H9 (cell line): Measurements from ENCODE around the gene SPSB3. TPM values are rescaled to one million over a fixed set of nuclear protein-coding genes. Genes with fewer than 3 reads are reported as not detected.

Source experiments
- DNase-seq: peaks from one replicate; pipeline ENCODE4 v3.0.0-alpha.2; 2017
- H2AFZ ChIP-seq: one replicate; pipeline ENCODE4 v1.6.1; 2013; ENCODE audit warnings: mild to moderate bottlenecking, low read length, control low read depth, moderate library complexity
- H2AK5ac ChIP-seq: 2 replicates; pipeline ENCODE4 v1.6.1; 2013; ENCODE audit warnings: low read length, control low read depth, mixed read lengths; ENCODE audit not compliant: insufficient read length
- H2BK120ac ChIP-seq: one replicate; pipeline ENCODE4 v1.6.1; 2013; ENCODE audit warnings: low read depth, mild to moderate bottlenecking, low read length, control low read depth, inconsistent platforms; ENCODE audit not compliant: poor library complexity, severe bottlenecking
- H2BK12ac ChIP-seq: 2 replicates; pipeline ENCODE4 v1.6.1; 2013; ENCODE audit warnings: low read length, control low read depth, mixed read lengths, low read depth; ENCODE audit not compliant: insufficient read length
- H2BK15ac ChIP-seq: 2 replicates; pipeline ENCODE4 v1.6.1; 2013; ENCODE audit warnings: low read depth, low read length, control low read depth
- H2BK20ac ChIP-seq: one replicate; pipeline ENCODE4 v1.6.1; 2013; ENCODE audit warnings: low read depth, mild to moderate bottlenecking, low read length, control low read depth, inconsistent platforms; ENCODE audit not compliant: poor library complexity, severe bottlenecking
- H2BK5ac ChIP-seq: 2 replicates; pipeline ENCODE4 v1.6.1; 2013; ENCODE audit warnings: low read length, control low read depth, mixed read lengths; ENCODE audit not compliant: insufficient read length
- H3K14ac ChIP-seq: 2 replicates; pipeline ENCODE4 v1.6.1; 2013; ENCODE audit warnings: low read length, control low read depth; ENCODE audit not compliant: insufficient read depth
- H3K18ac ChIP-seq: 2 replicates; pipeline ENCODE4 v1.6.1; 2013; ENCODE audit warnings: low read depth, mild to moderate bottlenecking, mixed read lengths, low read length, control low read depth; ENCODE audit not compliant: insufficient read length
- H3K23ac ChIP-seq: 2 replicates; pipeline ENCODE4 v1.6.1; 2013; ENCODE audit warnings: low read length, control low read depth, mixed read lengths, low read depth; ENCODE audit not compliant: insufficient read length
- H3K23me2 ChIP-seq: 2 replicates; pipeline ENCODE4 v1.6.1; 2013; ENCODE audit warnings: low read depth, mild to moderate bottlenecking, mixed read lengths, low read length, control low read depth; ENCODE audit not compliant: insufficient read length, poor library complexity, severe bottlenecking
- H3K27ac ChIP-seq: 2 replicates; pipeline ENCODE4 v1.5.1; 2013; ENCODE audit warnings: low read length, control low read depth, mixed read lengths, low read depth; ENCODE audit not compliant: insufficient read length
- H3K27me3 ChIP-seq: 2 replicates; pipeline ENCODE4 v1.6.1; 2013; ENCODE audit warnings: low read length, control low read depth, inconsistent platforms; ENCODE audit not compliant: insufficient read depth
- H3K4ac ChIP-seq: 2 replicates; pipeline ENCODE4 v1.6.1; 2013; ENCODE audit warnings: low read depth, mild to moderate bottlenecking, control low read depth, inconsistent platforms, low read length, moderate library complexity
- H3K4me1 ChIP-seq: 2 replicates; pipeline ENCODE4 v1.6.1; 2013; ENCODE audit warnings: low read length, control low read depth, inconsistent platforms; ENCODE audit not compliant: insufficient read depth
- H3K4me2 ChIP-seq: 2 replicates; pipeline ENCODE4 v1.6.1; 2013; ENCODE audit warnings: low read length, control low read depth, mixed read lengths; ENCODE audit not compliant: insufficient read length, insufficient read depth
- H3K56ac ChIP-seq: 2 replicates; pipeline ENCODE4 v1.6.1; 2013; ENCODE audit warnings: low read depth, mild to moderate bottlenecking, mixed read lengths, low read length, control low read depth; ENCODE audit not compliant: insufficient read length
- H3K79me1 ChIP-seq: 2 replicates; pipeline ENCODE4 v1.6.1; 2013; ENCODE audit warnings: low read depth, mild to moderate bottlenecking, moderate library complexity, low read length, control low read depth, inconsistent platforms; ENCODE audit not compliant: insufficient read depth, poor library complexity, severe bottlenecking
- H3K79me2 ChIP-seq: 2 replicates; pipeline ENCODE4 v1.6.1; 2013; ENCODE audit warnings: low read length, control low read depth, inconsistent platforms; ENCODE audit not compliant: insufficient read depth
- H3K9ac ChIP-seq: 2 replicates; pipeline ENCODE4 v1.6.1; 2013; ENCODE audit warnings: low read length, control low read depth, mixed read lengths; ENCODE audit not compliant: insufficient read length; ENCODE audit errors: extremely low read depth
- H3K9me3 ChIP-seq: one replicate; pipeline ENCODE4 v1.6.1; 2013; ENCODE audit warnings: low read depth, low read length, inconsistent platforms; ENCODE audit not compliant: control insufficient read depth
- H3T11ph ChIP-seq: one replicate; pipeline ENCODE4 v1.6.1; 2013; ENCODE audit warnings: mild to moderate bottlenecking, low read length, control low read depth, inconsistent platforms
- H4K20me1 ChIP-seq: one replicate; pipeline ENCODE4 v1.6.1; 2013; ENCODE audit not compliant: control insufficient read depth, insufficient read length, insufficient read depth
- H4K5ac ChIP-seq: 2 replicates; pipeline ENCODE4 v1.6.1; 2013; ENCODE audit warnings: low read depth, mild to moderate bottlenecking, mixed read lengths, low read length, control low read depth; ENCODE audit not compliant: insufficient read length
- H4K8ac ChIP-seq: replicated peaks from 2 replicates; pipeline ENCODE4 v1.6.1; 2013; ENCODE audit warnings: low read length, control low read depth, mixed read lengths, low read depth; ENCODE audit not compliant: insufficient read length
- H4K91ac ChIP-seq: 2 replicates; pipeline ENCODE4 v1.6.1; 2013; ENCODE audit warnings: low read depth, mild to moderate bottlenecking, moderate library complexity, mixed read lengths, low read length, control low read depth; ENCODE audit not compliant: insufficient read length
- H3K27ac Mint-ChIP-seq, 3 experiments: 2 replicates in 2 of 3; 3 replicates in 1 of 3; pipeline ENCODE4 v1.8.0; 2020 to 2021; ENCODE audit warnings: mixed read lengths in 3 of 3, mild to moderate bottlenecking in 1 of 3, moderate library complexity in 1 of 3
- H3K27me3 Mint-ChIP-seq: 2 replicates; pipeline ENCODE4 v1.8.0; 2021; ENCODE audit warnings: low read depth, mild to moderate bottlenecking, moderate library complexity, mixed read lengths
- H3K36me3 Mint-ChIP-seq, 3 experiments: 2 replicates in 2 of 3; 3 replicates in 1 of 3; pipeline ENCODE4 v1.8.0; 2020 to 2021; ENCODE audit warnings: low read depth in 3 of 3, mixed read lengths in 3 of 3; ENCODE audit not compliant: insufficient read depth in 1 of 3
- H3K4me1 Mint-ChIP-seq, 2 experiments: 2 replicates each; pipeline ENCODE4 v1.8.0; 2020; ENCODE audit warnings: mixed read lengths in 2 of 2
- H3K4me3 Mint-ChIP-seq, 2 experiments: 2 replicates in 1 of 2; 3 replicates in 1 of 2; pipeline ENCODE4 v1.8.0; 2020 to 2021; ENCODE audit warnings: mild to moderate bottlenecking in 2 of 2, mixed read lengths in 2 of 2, moderate library complexity in 1 of 2
- H3K9me3 Mint-ChIP-seq, 2 experiments: 2 replicates in 1 of 2; 3 replicates in 1 of 2; pipeline ENCODE4 v1.8.0; 2020; ENCODE audit warnings: mild to moderate bottlenecking in 2 of 2, mixed read lengths in 2 of 2, moderate library complexity in 1 of 2
- WGBS: extraction: QIAGEN DNeasy Blood & Tissue Kit; methylation state at CpG from one replicate; pipeline ENCODE4 v1.1.7; 2013; ENCODE audit warnings: missing lambda C conversion rate, low lambda C conversion rate, mixed read lengths; ENCODE audit not compliant: insufficient read length; ENCODE audit errors: extremely low coverage; 5-methylcytosine and 5-hydroxymethylcytosine counted together
- total RNA-seq: library from RNA; stranded (reverse); gene quantifications from 2 replicates; pipeline ENCODE4 v1.2.1, GENCODE V29; 2021
- TF ChIP-seq, protein P1 (sequence below): fragments of 200-600 bp; sonication (generic); conservative IDR thresholded peaks from 3 replicates; pipeline ENCODE4 v1.8.0; 2021; ENCODE audit warnings: antibody characterized with exemption, mild to moderate bottlenecking

Gene SPSB3
- total RNA-seq, 1 experiment from 2014 or later = 19.9 TPM

DNA sequence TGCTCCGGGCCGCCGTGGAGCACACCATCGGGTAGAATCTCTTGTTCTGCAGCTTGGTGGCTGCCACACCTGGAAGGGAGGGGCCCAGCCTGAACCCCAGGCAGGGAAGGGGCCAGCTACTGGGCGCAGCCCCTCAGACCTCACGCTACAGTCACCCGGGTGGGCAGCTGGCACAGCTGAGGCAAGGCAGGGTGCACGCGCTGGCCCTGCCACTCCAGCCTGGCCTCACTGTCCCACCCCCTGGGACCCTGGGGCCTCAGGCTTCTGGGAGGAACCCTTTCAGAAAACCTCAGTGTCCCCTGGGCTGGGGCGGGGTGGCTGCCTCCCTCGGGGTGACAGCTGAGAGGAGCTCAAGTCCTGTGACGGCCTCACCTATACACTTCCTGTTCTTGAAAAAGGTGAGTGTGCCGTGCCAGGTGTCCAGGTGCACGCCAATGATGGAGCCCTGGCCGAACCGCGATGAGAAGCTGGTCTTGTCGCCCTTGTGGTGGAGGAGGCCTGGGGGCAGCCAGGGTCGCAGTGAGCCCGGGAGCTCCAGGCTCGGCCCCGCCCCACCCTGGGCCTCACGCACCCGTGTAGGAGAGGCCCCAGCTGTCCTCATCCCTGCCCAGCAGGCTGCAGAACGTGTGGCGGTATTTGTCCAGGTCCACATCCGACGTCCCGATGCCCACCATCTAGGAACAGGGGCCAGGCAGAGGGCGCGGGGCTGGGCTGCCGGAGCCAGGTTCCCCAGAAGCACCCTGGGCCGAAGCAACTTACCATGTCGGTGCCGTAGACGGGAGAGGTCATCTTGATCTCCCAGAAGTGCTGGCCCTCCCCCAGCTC lies 4.8 kb downstream of the SPSB3 start:
- H2BK5ac ChIP-seq = no peak overlapping the region
- H3K9me3 ChIP-seq = no peaks in the 10 kb centered on the region
- no peak overlapping the region for H3K9ac ChIP-seq
- H3K27me3 ChIP-seq = no peaks in the 10 kb centered on the region
- Mint-ChIP-seq H3K27me3 (peaks cover 2% of the 10 kb centered on the region; the same call in 1 of the 2 replicates), H3K36me3 (peaks cover 0 to 42% (median 8%) of the 10 kb centered on the region in 3 experiments; a peak in 4 of 7 replicates), H3K4me1 (peaks cover 7 to 14% of the 10 kb centered on the region in 2 experiments), H3K4me3 (no peak overlapping the region), H3K9me3 (no peaks in the 10 kb centered on the region), H3K27ac (no peak overlapping the region)
- no peaks in the 10 kb centered on the region for H4K20me1 ChIP-seq
- H3K23me2 ChIP-seq = peaks cover 10% of the 10 kb centered on the region
- no peak overlapping the region for H3K14ac ChIP-seq
- no CpG with 5 or more reads among the region's 36 CpGs for WGBS
- H4K5ac ChIP-seq = no peak overlapping the region
- H3K4me1 ChIP-seq = no peaks in the 10 kb centered on the region
- H2AK5ac ChIP-seq = no peak overlapping the region
- TF ChIP-seq, protein P1, sequence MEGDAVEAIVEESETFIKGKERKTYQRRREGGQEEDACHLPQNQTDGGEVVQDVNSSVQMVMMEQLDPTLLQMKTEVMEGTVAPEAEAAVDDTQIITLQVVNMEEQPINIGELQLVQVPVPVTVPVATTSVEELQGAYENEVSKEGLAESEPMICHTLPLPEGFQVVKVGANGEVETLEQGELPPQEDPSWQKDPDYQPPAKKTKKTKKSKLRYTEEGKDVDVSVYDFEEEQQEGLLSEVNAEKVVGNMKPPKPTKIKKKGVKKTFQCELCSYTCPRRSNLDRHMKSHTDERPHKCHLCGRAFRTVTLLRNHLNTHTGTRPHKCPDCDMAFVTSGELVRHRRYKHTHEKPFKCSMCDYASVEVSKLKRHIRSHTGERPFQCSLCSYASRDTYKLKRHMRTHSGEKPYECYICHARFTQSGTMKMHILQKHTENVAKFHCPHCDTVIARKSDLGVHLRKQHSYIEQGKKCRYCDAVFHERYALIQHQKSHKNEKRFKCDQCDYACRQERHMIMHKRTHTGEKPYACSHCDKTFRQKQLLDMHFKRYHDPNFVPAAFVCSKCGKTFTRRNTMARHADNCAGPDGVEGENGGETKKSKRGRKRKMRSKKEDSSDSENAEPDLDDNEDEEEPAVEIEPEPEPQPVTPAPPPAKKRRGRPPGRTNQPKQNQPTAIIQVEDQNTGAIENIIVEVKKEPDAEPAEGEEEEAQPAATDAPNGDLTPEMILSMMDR = no peak
- H4K8ac ChIP-seq = no peak overlapping the region
- H3K79me2 ChIP-seq = no peaks in the 10 kb centered on the region; the same call in 1 of the 2 replicates
- no peak overlapping the region for H2BK12ac ChIP-seq
- no peak for DNase-seq
- H3K4ac ChIP-seq = no peak overlapping the region
- no peak overlapping the region for H3T11ph ChIP-seq
- H3K27ac ChIP-seq = no peak overlapping the region
- H2BK15ac ChIP-seq = no peak overlapping the region
- peaks cover 5% of the 10 kb centered on the region for H3K79me1 ChIP-seq
- H4K91ac ChIP-seq = no peak overlapping the region
- no peak overlapping the region for H2BK20ac ChIP-seq
- no peak overlapping the region for H2AFZ ChIP-seq
- H3K4me2 ChIP-seq = no peak overlapping the region
- H3K56ac ChIP-seq = no peak overlapping the region
- H3K23ac ChIP-seq = no peak overlapping the region
- no peak overlapping the region for H3K18ac ChIP-seq
- no peak overlapping the region for H2BK120ac ChIP-seq
